ENCODE data around the gene RTL1. TPM values are rescaled to one million over a fixed set of nuclear protein-coding genes. Genes with fewer than 3 reads are reported as not detected.

Gene RTL1
- total and polyA plus RNA-seq, 12 donors, result not detected

GRCh38 chr14:100898935-100899883, 4.3 kb downstream of the RTL1 start:
- intact Hi-C loops (cut with DNase I), result no loop called here
- DNase-seq, result no peak

GRCh38 chr14:100898465-100898864, 5.1 kb downstream of the RTL1 start:
- Histone ChIP-seq H3K9me3 (no peaks in the 10 kb centered on the region), H3K27me3 (peaks cover 9 to 92% (median 77%) of the 10 kb centered on the region in 7 donors), H3K4me3 (no peak overlapping the region), H3K27ac (no peak overlapping the region), H3K36me3 (no peaks in the 10 kb centered on the region), H3K4me1 (peaks cover 0 to 27% (median 18%) of the 10 kb centered on the region in 9 donors)
- intact Hi-C loops (cut with DNase I), result no loop called here
- ATAC-seq (no peak), DNase-seq (no peak)
- no peak for TF ChIP-seq CTCF (IDR thresholded peaks at IDR 0.05)
- 50 to 58% methylated on average over 11 of the region's 11 CpGs for WGBS, 2 donors

More at GRCh38 chr14:100898935-100899883, 4.3 kb downstream of the RTL1 start:
- WGBS, 2 donors, result 42 to 58% methylated on average over 21 of the region's 21 CpGs
- peaks cover 9 to 94% (median 83%) of the 10 kb centered on the region in 7 donors for H3K27me3 ChIP-seq
- TF ChIP-seq CTCF (IDR thresholded peaks at IDR 0.05), result no peak
- peak in 4 of 8 donors; percentile 15 to 49 (median 30) for ATAC-seq
- H3K9me3 ChIP-seq, result no peaks in the 10 kb centered on the region
- no peak overlapping the region for H3K4me3 ChIP-seq
- peak overlapping the region in 2 of 10 donors; percentile 34 to 47 for H3K27ac ChIP-seq
- H3K36me3 ChIP-seq, result no peaks in the 10 kb centered on the region
- peaks cover 0 to 27% (median 19%) of the 10 kb centered on the region in 9 donors for H3K4me1 ChIP-seq

GRCh38 chr14:100896369-100897060, 7.0 kb downstream of the RTL1 start:
- Histone ChIP-seq H3K4me3 (no peak overlapping the region), H3K4me1 (peaks cover 0 to 27% (median 18%) of the 10 kb centered on the region in 9 donors), H3K27me3 (peaks cover 0 to 84% (median 64%) of the 10 kb centered on the region in 7 donors), H3K36me3 (no peaks in the 10 kb centered on the region), H3K27ac (no peak overlapping the region), H3K9me3 (no peaks in the 10 kb centered on the region)
- no peak for ATAC-seq
- WGBS, 2 donors, result 53 to 58% methylated on average over 22 of the region's 22 CpGs
- TF ChIP-seq CTCF (IDR thresholded peaks at IDR 0.05), result no peak
- intact Hi-C loops (cut with DNase I), result no loop called here
- no peak for DNase-seq

GRCh38 chr14:100895411-100895810, 8.1 kb downstream of the RTL1 start:
- DNase-seq (no peak), ATAC-seq (no peak)
- Histone ChIP-seq H3K27me3 (peaks cover 0 to 78% (median 57%) of the 10 kb centered on the region in 7 donors), H3K4me1 (peaks cover 0 to 21% (median 15%) of the 10 kb centered on the region in 9 donors), H3K36me3 (no peaks in the 10 kb centered on the region), H3K9me3 (no peaks in the 10 kb centered on the region), H3K27ac (no peak overlapping the region), H3K4me3 (no peak overlapping the region)
- 91 to 92% methylated on average over 6 of the region's 6 CpGs for WGBS, 2 donors
- intact Hi-C loops (cut with DNase I), result no loop called here
- TF ChIP-seq CTCF (IDR thresholded peaks at IDR 0.05), result no peak
